ENCODE results near the gene SPSB1. TPM values are rescaled to one million over a fixed set of nuclear protein-coding genes. Genes with fewer than 3 reads are reported as not detected.

Gene SPSB1
- total RNA-seq, 1 experiment from 2014 or later, result 34.0 TPM

GRCh38 chr1:9418851-9419250 lies 126.2 kb downstream of the SPSB1 start:
- DNase-seq (ENCODE audit: low read depth), result no peak

Other genes with a start within 250 kb of the SPSB1 start
- 0.57 TPM in 1 of 2 replicates, not detected in the other for gene SLC2A5, start 223.3 kb upstream of the SPSB1 start, total RNA-seq (2014; rRNA removed)
- gene GPR157, start 163.8 kb upstream of the SPSB1 start, total RNA-seq (2014; rRNA removed), result 1.9 TPM in 2 replicates
- 34.5 and 42.2 TPM in 2 replicates for gene H6PD, start 58.1 kb upstream of the SPSB1 start, total RNA-seq (2014; rRNA removed)
- 5.5 and 5.8 TPM in 2 replicates for gene SLC25A33, start 246.6 kb downstream of the SPSB1 start, total RNA-seq (2014; rRNA removed)

Data from LHCN-M2 (cell line).